HG03045 (cell line): ENCODE measurements around the gene NECAP2.
"Not testable (repeated sequence)": the region's sequence is repeated elsewhere in the genome, so short reads cannot be mapped to it uniquely, and the experiment has no call there.

ENCODE experiments used
- ATAC-seq: cut with Tn5 transposase; IDR thresholded peaks from one replicate; pipeline ENCODE4 v1.9.1; 2021; ENCODE audit warnings: mild to moderate bottlenecking, moderate library complexity; ENCODE audit not compliant: unreplicated experiment

Gene NECAP2

GRCh38 chr1:16425125-16426025 is 15.1 kb upstream of the NECAP2 start:
- no peak for ATAC-seq

GRCh38 chr1:16430606-16431005 is 9.9 kb upstream of the NECAP2 start:
- no peak for ATAC-seq

GRCh38 chr1:16433030-16433429 is 7.5 kb upstream of the NECAP2 start:
- ATAC-seq, result no peak

DNA sequence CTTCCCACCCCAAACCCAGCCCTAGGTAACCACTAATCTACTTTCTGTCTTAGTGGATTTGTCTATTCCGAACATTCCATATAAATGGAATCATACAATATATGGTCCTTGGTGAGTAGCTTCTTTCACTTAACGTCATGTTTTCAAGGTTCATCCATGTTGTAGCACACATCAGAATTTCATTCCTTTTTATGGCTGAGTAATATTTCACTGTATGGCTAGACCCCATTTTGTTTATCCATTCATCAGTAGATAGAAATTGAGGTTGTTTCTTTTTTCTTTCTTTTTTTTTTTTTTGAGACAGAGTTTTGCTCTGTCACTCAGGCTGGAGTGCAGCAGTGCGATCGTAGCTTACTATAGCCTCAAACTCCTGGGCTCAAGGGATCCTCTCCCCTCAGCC is 6.5 kb upstream of the NECAP2 start:
- ATAC-seq, result no peak

DNA sequence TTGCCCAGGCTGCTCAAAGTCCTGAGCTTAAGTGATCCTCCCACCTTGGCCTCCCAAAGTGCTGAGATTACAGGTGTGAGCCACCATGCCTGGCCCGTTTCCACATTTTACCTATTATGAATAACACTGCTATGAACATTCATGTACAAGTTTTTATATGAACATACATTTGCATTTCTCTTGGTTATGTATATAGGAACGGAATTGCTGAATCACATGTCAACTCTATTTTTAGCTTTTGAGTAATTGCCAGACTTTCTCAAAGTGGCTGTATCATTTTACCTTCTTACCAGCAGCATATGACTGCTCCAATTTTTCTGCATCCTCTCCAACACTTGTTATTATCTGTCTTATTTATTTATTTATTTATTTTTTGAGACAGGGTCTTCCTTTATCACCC is 6.0 kb upstream of the NECAP2 start:
- ATAC-seq, result no peak

- ATAC-seq, result no peak
Observed at GRCh38 chr1:16436946-16437474, 3.5 kb upstream of the NECAP2 start, which contains the start of gene SPATA21. SPATA21 (minus strand) TSS chr1:16437424; CDS start chr1:16431371, 6,053 bp downstream.

DNA sequence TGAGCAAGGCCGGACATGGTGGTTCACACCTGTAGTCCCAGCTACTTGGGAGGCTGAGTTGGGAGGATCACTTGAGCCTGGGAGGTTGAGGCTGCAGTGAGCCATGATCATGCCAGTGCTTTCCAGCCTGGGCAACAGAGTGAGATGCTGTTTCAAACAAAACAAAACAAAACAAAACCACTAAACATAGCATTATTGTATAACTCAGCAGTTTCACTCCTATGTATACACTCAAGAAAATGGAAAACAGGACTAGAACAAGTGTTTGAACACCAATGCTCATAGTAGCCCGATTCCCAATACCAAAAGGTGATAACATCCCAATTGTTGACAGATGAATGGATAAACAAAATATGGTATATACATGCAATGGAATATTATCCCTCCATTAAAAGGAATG is 2.0 kb upstream of the NECAP2 start:
- no peak for ATAC-seq

DNA sequence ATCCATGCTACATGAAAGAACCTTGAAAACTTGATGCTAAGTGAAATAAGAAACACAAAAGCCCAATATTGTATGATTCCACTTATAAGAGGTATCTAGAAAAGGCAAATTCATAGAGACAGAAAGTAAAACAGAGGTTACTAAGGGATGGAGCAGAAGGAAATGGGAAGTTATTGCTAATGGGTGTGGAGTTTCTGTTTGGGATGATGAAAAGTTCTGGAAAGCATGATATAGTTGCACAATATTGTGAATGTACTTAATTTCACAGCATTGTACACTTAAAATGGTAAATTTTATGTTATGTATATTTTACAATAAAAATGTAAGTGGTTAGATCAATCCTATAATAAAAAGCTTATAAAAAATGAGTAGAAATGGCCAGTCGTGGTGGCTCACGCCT is 1.6 kb upstream of the NECAP2 start:
- ATAC-seq, result no peak

- ATAC-seq, result peak; percentile 22
Observed at GRCh38 chr1:16440131-16440469, 424 bp upstream of the NECAP2 start.

- no peak for ATAC-seq
Observed at GRCh38 chr1:16441282-16441665, 750 bp downstream of the NECAP2 start.

DNA sequence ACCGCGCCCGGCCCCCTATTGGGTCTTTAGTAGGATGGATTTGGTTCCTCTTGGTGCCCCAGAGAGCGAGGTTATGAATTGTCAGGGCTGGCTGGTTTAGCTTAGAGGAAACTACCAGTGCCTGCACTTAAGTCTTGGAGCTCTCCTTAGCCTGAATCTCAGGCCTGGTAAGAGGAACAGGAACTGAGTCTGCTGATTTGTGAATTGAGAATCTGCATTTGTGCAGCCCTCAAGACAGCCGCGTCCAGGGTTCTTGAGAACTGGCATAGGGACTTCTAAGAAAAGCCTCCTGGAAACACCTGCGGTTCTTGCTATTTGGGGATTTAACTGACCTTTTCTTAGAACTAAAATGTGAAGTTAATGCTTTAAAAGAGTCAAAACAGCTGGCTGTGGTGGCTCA is 1.7 kb downstream of the NECAP2 start:
- ATAC-seq, result no peak

DNA sequence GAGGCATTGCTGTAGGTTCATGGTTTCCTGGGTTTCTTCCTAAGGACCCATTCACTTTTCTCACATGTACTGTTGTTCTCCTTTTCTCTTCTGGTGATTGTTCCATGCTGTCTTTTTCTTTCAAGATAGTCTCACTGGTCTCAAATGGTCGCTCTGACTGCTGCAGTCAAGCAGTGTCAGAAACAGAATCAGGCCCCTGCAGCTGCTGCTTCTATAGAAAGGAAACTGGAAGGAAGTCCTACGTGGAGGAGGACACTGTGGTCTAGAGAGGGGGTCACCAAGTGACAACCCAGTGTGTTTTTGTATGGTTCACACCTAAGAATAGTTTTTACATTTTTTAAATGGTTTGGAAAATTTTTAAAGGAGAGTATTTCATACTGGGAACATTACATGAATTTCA is 2.4 kb downstream of the NECAP2 start:
- no peak for ATAC-seq

GRCh38 chr1:16443975-16444770 is 3.6 kb downstream of the NECAP2 start:
- ATAC-seq, result no peak

DNA sequence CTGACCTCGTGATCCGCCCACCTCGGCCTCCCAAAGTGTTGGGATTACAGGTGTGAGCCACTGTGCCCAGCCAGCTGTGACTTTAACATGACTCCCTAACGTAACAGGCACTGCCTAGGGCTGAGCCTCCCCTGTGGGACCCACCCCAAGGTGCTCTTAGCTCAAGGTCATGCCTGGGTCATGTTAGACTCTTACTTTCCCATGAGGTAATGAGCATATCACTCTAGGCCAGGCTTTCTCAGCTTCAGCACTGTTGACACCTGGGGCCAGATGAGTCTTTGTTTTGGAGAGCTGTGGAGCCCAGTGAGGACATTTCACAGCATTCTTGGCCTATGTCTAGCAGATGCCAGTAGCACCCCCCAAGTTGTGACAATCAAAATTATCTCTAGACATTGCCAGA is 4.5 kb downstream of the NECAP2 start:
- no peak for ATAC-seq

DNA sequence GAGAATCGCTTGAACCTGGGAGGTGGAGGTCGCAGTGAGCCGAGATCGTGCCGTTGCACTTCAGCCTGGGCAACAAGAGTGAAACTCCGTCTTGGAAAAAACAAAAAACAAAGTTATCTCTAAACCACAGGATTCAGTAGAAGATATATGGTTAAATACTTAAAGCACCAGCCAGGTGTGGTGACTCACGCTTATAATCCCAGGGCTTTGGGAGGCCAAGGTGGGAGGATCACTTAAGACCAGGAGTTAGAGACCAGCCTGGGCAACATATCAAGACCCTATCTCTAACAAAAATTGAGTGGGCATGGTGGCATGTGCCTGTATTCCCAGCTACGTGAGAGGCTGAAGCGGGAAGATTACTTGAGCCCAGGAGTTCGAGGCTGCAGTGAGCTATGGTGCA is 5.6 kb downstream of the NECAP2 start:
- no peak for ATAC-seq

GRCh38 chr1:16447641-16448040 is 7.1 kb downstream of the NECAP2 start:
- no peak for ATAC-seq

- ATAC-seq, result no peak
Observed at GRCh38 chr1:16449065-16449464, 8.5 kb downstream of the NECAP2 start.

DNA sequence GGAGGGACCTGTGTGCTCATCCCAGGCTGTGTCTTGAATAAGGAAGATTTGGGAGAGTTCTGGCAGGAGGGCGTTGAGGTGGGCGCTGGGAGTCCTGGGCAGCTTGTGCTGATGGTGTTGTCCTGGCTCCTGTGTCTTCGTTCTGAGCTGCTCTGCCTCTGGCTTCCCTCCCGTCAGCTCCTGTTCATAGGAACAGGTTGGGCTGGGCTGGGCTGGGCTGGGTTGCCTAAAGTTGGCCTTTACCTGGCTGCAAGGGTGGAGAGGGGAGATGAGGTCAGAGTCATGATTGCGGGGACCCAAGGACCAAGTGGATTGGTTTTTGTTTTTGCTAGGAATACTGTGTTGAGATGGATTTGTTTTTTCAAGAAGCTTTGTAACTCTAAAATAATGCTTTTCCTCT is 9.1 kb downstream of the NECAP2 start:
- ATAC-seq, result no peak

- no peak for ATAC-seq
Observed at GRCh38 chr1:16450863-16451481, 10.4 kb downstream of the NECAP2 start.

DNA sequence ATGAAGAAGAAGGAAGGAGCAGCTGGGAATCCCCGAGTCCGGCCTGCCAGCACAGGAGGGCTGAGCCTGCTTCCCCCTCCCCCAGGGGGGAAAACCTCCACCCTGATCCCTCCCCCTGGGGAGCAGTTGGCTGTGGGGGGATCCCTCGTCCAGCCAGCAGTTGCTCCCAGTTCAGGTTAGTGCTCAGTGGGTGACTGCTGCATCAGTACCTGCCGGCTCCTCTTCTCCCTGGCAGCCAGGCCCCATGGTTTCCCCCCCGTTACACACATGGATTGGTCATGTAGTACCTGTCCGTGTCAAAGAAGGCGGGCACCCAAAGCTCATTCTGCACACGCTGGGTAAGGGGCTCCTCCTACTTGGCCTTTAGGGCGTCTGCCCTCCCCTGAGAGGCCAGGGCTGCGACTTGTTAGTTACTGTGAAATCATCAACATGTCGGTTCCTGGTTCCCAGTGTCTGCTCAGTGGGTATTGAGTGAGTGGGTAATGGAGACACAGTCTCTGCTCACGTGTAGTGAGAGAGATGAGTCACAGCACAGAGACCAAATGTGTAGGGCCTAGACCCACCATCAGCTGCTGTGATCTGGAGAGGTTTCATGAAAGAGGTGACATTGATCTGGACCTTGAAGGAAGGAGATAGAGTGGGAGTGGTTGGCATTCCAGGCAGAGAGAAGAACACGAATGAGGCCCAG is 11.5 kb downstream of the NECAP2 start:
- ATAC-seq, result no peak

- not testable (repeated sequence) for ATAC-seq
Observed at GRCh38 chr1:16454909-16455308, 14.4 kb downstream of the NECAP2 start.
